NCI-H2081 (cell line): Measurements from ENCODE around the gene IL17RA.
A peak's percentile ranks its signal among the peaks of the same experiment; 100 is the strongest.

Experiments used
- DNase-seq, 2 experiments: peaks; one replicate each; lab custom pipeline; 2025; lab: John Stamatoyannopoulos, UW

Gene IL17RA

GRCh38 chr22:17158568-17159503 is 74.0 kb downstream of the IL17RA start, which contains the start of gene HDHD5:
Gene HDHD5, minus strand, starts transcription at chr22:17159277. Its CDS starts 26 bp downstream, at chr22:17159251.
- DNase-seq, result peak; percentile 89 to 90

DNA sequence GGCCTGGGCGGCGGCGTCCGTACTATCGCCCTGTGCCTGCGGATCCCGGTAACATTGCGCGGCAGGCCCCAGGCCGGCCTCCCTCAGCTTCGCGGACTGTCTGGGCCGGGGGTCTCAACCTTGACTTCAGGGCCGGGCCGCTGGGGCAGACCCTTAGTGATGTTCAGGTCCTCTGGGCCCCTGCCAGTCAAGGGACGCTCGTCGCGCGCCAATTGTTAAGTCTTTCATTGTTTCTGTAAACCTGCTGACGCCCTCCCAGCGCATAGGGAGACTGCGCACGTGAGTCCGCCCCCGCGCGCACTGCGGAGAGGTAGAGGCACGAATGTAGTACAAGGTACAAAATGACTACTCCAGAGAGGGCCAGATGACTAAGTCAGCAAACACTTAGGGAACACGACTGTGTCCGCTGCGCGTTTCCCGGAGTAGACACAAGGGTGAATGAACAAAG is 74.7 kb downstream of the IL17RA start:
- DNase-seq, result peak; percentile 44 to 64

GRCh38 chr22:17161991-17162390 is 77.2 kb downstream of the IL17RA start:
- no peak for DNase-seq

- no peak for DNase-seq
These were observed 77.9 kb downstream of the IL17RA start for GRCh38 chr22:17162731-17163130.

- no peak for DNase-seq
These were observed 79.7 kb downstream of the IL17RA start for GRCh38 chr22:17164392-17165024.
